K562 (cell line): ENCODE results near the gene C2CD2. TPM values are rescaled to one million over a fixed set of nuclear protein-coding genes. Genes with fewer than 3 reads are reported as not detected.

Experiments
- CCAR2 ChIP-seq: fragments of 200-400 bp; formaldehyde crosslinking; IDR thresholded peaks from 2 replicates; pipeline ENCODE4 v1.6.1; 2017; ENCODE audit warnings: mild to moderate bottlenecking, low read depth, low read length
- ETV6 ChIP-seq, 3 experiments: fragments of 150-350 bp in 1 of 3; sonication (generic) in 1 of 3; formaldehyde crosslinking in 1 of 3; IDR thresholded peaks; 2 replicates each; pipeline versions ENCODE4 v1.6.1 to v1.8.0; 2014 to 2022; ENCODE audit warnings: borderline replicate concordance in 2 of 3, low read depth in 2 of 3, antibody characterized with exemption in 1 of 3, low read length in 1 of 3, mild to moderate bottlenecking in 1 of 3, missing genetic modification reagents in 1 of 3
- FOXK2 ChIP-seq, 2 experiments: fragments of 450-650 bp; IDR thresholded peaks in 1 of 2; conservative IDR thresholded peaks in 1 of 2; 2 replicates each; pipeline ENCODE4 v1.6.1; 2016; ENCODE audit warnings: low read depth in 2 of 2, mild to moderate bottlenecking in 1 of 2
- NKRF ChIP-seq: fragments of 450-650 bp; IDR thresholded peaks from 2 replicates; pipeline ENCODE4 v1.6.1; 2016; ENCODE audit warnings: borderline replicate concordance
- NRF1 ChIP-seq, 2 experiments: fragments of 450-650 bp; IDR thresholded peaks in 1 of 2; conservative IDR thresholded peaks in 1 of 2; 2 replicates each; pipeline ENCODE4 v1.6.1; 2014; ENCODE audit warnings: mild to moderate bottlenecking in 2 of 2
- PKNOX1 ChIP-seq: fragments of 450-650 bp; IDR thresholded peaks from 2 replicates; pipeline ENCODE4 v1.6.1; 2016
- REST ChIP-seq, 2 experiments: fragments of 450-650 bp; formaldehyde crosslinking in 1 of 2; IDR thresholded peaks; 2 replicates each; pipeline versions ENCODE4 v1.4.0 to v1.6.1; 2014 to 2020; ENCODE audit warnings: mild to moderate bottlenecking in 2 of 2, borderline replicate concordance in 1 of 2, low read depth in 1 of 2
- RFX1 ChIP-seq: fragments of 450-650 bp; IDR thresholded peaks from 2 replicates; pipeline ENCODE4 v1.6.1; 2016; ENCODE audit warnings: mild to moderate bottlenecking, moderate library complexity
- RFX7 ChIP-seq: fragments of 250-450 bp; sonication (Bioruptor Pico); IDR thresholded peaks from 2 replicates; pipeline ENCODE4 v1.5.1; 2021; ENCODE audit warnings: mild to moderate bottlenecking
- TAF1 ChIP-seq: IDR thresholded peaks from 2 replicates; pipeline ENCODE4 v1.6.1; 2011; ENCODE audit warnings: mild to moderate bottlenecking, low read length, moderate library complexity; ENCODE audit not compliant: insufficient read depth, control insufficient read depth, severe bottlenecking; ENCODE audit errors: extremely low read depth
- ZFX ChIP-seq: sonication (generic); formaldehyde crosslinking; IDR thresholded peaks from 2 replicates; pipeline ENCODE4 v1.8.0; 2022; ENCODE audit warnings: mild to moderate bottlenecking, missing genetic modification reagents, moderate library complexity
- ZNF311 ChIP-seq: fragments of 250-450 bp; sonication (Bioruptor Pico); IDR thresholded peaks from 2 replicates; pipeline ENCODE4 v1.4.0; 2020; ENCODE audit warnings: mild to moderate bottlenecking, moderate library complexity
- ZNF586 ChIP-seq: fragments of 450-650 bp; formaldehyde crosslinking; conservative IDR thresholded peaks from 2 replicates; pipeline ENCODE4 v1.4.0; 2020; ENCODE audit warnings: mild to moderate bottlenecking, moderate library complexity
- ZNF76 ChIP-seq: fragments of 250-450 bp; sonication (Bioruptor Pico); IDR thresholded peaks from 2 replicates; pipeline ENCODE4 v1.4.0; 2020; ENCODE audit warnings: mild to moderate bottlenecking, moderate library complexity, borderline replicate concordance
- polyA plus RNA-seq, 8 experiments: library from polyadenylated mRNA; depleted of rRNA in 4 of 8; stranded (reverse) in 5 of 8; unstranded in 3 of 8; fragments of >200 nt; fragmentation: Nextera tagmentation in 2 of 8; fragmentation: Illumina TruSeq in 1 of 8; extraction: Ambion mirVana in 2 of 8; extraction: Trizol in 1 of 8; gene quantifications; 2 replicates each; pipeline versions ENCODE4 v1.2.1 to v1.2.3, GENCODE V29; 2011 to 2014; ENCODE audit warnings: inconsistent platforms in 1 of 8, missing spikeins in 1 of 8
- total RNA-seq, 7 experiments: library from RNA; depleted of rRNA in 6 of 7; stranded (reverse); fragments of >200 nt in 6 of 7; fragmentation: Illumina TruSeq in 2 of 7; extraction: Trizol in 2 of 7; gene quantifications; 2 replicates each; pipeline versions ENCODE4 v1.2.1 to v1.2.3, GENCODE V29; 2011 to 2021; ENCODE audit warnings: low replicate concordance in 1 of 7

C2CD2 gene
- total and polyA plus RNA-seq, 9 of the 15 experiments (the other 6 are each of a cell fraction or from before 2014, with no cell fraction given) = 1.3 to 21.6 (median 12.1) TPM

- TF ChIP-seq REST (IDR thresholded peaks at IDR 0.05; ENCODE audit: borderline replicate concordance) (no peak; the same call in 1 of the 2 replicates), REST (CRISPR knock-in tag; IDR thresholded peaks at IDR 0.05; ENCODE audit: low read depth) (no peak), FOXK2 (conservative IDR thresholded peaks at IDR 0.05 in 1 of 2, IDR thresholded peaks at IDR 0.05 in 1 of 2; ENCODE audit: low read depth in 2 of 2) (peak in 1 of 2 experiments; percentile 69; a peak in 3 of 4 replicates), ETV6 (IDR thresholded peaks at IDR 0.05; ENCODE audit: borderline replicate concordance in 1 of 2, low read depth in 2 of 2, low read length in 1 of 2) (no peak), ETV6 (CRISPR knock-in tag; IDR thresholded peaks at IDR 0.05; ENCODE audit: borderline replicate concordance) (no peak), NKRF (peak; percentile 70), PKNOX1 (peak; percentile 71), CCAR2 (no peak), TAF1 (peak; percentile 16), ZNF76 (no peak), NRF1 (conservative IDR thresholded peaks at IDR 0.05 in 1 of 2, IDR thresholded peaks at IDR 0.05 in 1 of 2) (no peak), ZFX (peak; percentile 34), RFX7 (CRISPR knock-in tag) (no peak), ZNF586 (CRISPR knock-in tag) (no peak), RFX1 (no peak), ZNF311 (CRISPR knock-in tag) (no peak)
Observed at GRCh38 chr21:41877901-41878830, 75.7 kb downstream of the C2CD2 start (continued).
